ENCODE measurements around the gene MCF2L2.

DNA sequence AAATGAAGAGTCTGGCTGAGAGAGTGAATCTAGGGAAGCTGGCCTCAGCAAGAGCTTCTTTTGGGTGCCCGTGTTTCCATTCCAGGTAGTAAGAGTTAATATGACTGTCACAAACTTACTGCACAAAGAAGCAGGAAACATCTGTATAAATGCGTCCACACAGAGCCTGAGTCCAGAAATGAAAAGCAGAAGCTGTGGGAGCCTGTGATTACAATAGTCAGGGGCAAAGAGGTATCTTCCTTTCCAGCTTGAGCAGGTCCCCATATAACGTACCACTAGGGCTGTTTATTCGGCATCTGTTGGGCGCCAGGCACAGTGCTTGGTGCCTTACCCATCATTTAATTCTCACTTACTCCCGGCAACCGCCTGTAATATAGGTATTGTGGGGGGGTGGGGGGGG lies 215.9 kb downstream of the MCF2L2 start:
- TF ChIP-seq, protein P1, sequence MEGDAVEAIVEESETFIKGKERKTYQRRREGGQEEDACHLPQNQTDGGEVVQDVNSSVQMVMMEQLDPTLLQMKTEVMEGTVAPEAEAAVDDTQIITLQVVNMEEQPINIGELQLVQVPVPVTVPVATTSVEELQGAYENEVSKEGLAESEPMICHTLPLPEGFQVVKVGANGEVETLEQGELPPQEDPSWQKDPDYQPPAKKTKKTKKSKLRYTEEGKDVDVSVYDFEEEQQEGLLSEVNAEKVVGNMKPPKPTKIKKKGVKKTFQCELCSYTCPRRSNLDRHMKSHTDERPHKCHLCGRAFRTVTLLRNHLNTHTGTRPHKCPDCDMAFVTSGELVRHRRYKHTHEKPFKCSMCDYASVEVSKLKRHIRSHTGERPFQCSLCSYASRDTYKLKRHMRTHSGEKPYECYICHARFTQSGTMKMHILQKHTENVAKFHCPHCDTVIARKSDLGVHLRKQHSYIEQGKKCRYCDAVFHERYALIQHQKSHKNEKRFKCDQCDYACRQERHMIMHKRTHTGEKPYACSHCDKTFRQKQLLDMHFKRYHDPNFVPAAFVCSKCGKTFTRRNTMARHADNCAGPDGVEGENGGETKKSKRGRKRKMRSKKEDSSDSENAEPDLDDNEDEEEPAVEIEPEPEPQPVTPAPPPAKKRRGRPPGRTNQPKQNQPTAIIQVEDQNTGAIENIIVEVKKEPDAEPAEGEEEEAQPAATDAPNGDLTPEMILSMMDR (IDR thresholded peaks at IDR 0.05): no peak
- TF ChIP-seq POLR2A (IDR thresholded peaks at IDR 0.05): no peak
